ENCODE data around the gene DENND10. TPM values are rescaled to one million over a fixed set of nuclear protein-coding genes. Genes with fewer than 3 reads are reported as not detected.

DENND10 gene
- total RNA-seq, 1 donor from 2014 or later = 112 TPM

DNA sequence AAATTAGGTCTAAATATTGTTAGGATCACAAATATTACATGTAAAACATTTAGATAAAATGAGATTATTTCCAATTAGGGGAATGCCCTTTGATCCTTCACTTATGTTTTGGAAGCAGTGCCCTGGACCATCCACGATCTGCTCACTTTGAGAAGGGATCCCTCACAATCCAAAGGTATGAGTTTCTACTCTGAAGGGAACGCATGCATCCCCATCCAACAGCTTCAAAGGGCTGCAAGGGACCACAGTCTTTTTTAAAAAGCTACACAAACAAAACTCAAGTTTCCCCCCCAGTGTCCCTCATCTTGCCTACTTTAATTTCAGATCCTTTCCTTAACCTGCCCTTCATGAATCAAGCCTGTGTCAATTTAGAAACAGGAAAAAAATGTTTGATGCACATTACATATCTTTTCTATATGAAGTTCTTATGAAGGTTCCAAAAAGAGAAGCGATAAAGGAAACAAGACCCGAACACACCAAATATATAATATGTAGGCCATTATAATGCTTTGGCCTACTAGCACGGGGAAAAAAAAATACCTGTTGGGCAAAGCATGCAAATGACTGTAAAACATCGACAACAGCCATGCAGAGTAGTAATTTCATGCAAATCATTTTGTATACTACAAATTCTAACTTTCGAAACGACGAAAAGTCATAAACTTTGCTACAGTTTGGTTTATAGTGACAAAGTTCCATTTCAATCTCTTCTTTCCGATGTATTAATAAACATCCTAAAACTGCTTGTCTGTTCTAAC is 25.3 kb upstream of the DENND10 start:
- Histone ChIP-seq H3K4me2 (peak overlapping the region; percentile 78), H3K27me3 (no peaks in the 10 kb centered on the region), H3K4me1 (peaks cover 11% of the 10 kb centered on the region), H3K36me3 (peaks cover 1% of the 10 kb centered on the region), H4K20me1 (ENCODE audit: low read depth) (peaks cover 63% of the 10 kb centered on the region), H2AFZ (replicated peaks) (no peak overlapping the region), H3K4me3 (peak overlapping the region; percentile 81), H3K79me2 (ENCODE audit: low read depth) (peaks cover 83% of the 10 kb centered on the region), H3K9me3 (ENCODE audit: low read depth) (no peaks in the 10 kb centered on the region), H3K27ac (no peak overlapping the region), H3F3A (ENCODE audit: low read depth) (peaks cover 7% of the 10 kb centered on the region), H3K9ac (peak overlapping the region; percentile 99)
- Mint-ChIP-seq H3K9me3 (no peaks in the 10 kb centered on the region), H3K4me3 (peak overlapping the region; percentile 98), H3K27me3 (ENCODE audit: insufficient read depth, low read depth) (no peaks in the 10 kb centered on the region), H3K36me3 (peaks cover 15% of the 10 kb centered on the region), H3K4me1 (peaks cover 23% of the 10 kb centered on the region), H3K27ac (no peak overlapping the region)
- TF ChIP-seq EZH2 (IDR thresholded peaks at IDR 0.05) (no peak), EZH2phosphoT487 (IDR thresholded peaks at IDR 0.05) (no peak)
- TF ChIP-seq, protein P1, sequence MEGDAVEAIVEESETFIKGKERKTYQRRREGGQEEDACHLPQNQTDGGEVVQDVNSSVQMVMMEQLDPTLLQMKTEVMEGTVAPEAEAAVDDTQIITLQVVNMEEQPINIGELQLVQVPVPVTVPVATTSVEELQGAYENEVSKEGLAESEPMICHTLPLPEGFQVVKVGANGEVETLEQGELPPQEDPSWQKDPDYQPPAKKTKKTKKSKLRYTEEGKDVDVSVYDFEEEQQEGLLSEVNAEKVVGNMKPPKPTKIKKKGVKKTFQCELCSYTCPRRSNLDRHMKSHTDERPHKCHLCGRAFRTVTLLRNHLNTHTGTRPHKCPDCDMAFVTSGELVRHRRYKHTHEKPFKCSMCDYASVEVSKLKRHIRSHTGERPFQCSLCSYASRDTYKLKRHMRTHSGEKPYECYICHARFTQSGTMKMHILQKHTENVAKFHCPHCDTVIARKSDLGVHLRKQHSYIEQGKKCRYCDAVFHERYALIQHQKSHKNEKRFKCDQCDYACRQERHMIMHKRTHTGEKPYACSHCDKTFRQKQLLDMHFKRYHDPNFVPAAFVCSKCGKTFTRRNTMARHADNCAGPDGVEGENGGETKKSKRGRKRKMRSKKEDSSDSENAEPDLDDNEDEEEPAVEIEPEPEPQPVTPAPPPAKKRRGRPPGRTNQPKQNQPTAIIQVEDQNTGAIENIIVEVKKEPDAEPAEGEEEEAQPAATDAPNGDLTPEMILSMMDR (IDR thresholded peaks at IDR 0.05) = no peak
- DNase-seq (ENCODE audit: low spot score) = no peak

DNA sequence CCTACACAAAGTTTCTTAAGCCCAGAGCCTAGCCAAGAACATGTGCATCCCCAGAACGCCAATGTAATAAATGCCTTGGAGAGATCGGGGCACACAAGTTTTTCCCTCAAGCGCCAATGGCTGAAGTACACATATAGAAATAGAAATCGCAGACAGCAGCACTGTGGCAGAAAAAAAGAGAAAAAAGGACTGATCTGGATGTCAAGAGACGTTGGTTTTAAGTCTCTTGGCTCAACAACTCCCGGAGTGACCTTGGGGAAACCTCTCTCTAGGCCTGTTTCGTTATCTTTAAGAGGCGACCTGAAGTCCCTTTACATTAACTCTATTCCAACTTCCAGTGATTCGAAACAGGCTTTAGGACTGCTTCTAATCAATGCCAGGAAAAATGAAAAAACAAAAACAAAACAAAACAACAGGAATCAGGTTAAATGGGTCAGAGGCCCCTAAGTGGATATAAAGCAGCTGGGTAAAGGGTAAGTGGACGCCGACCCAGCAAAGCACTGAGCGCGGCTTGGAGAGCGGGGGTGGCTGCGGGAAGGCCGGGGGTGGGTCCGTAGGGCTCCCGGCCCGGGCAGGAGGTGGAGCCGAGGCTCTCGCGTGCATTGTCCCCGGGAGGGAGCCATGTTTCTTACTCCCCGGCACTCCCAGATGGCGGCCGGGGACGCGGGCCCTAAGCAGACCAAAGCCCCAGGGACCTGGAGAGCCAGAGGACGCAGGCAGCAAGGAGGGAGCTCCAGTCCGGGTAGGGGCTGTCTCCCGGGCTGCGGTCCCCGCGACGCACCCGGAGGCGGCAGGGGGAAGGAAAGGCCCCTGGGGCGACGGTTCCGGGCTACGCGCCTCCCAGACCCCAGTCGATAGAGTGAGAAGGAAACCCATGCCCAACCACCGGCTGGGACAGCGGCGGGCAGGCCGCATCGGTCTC is 24.1 kb upstream of the DENND10 start:
- no peaks in the 10 kb centered on the region for H3K36me3 ChIP-seq
- peak overlapping the region; percentile 90 for H3K27ac Mint-ChIP-seq
- peak overlapping the region; percentile 99 for H2AFZ ChIP-seq (replicated peaks)
- H3K27ac ChIP-seq = peak overlapping the region; percentile 70
- peaks cover 71% of the 10 kb centered on the region for H3K79me2 ChIP-seq (ENCODE audit: low read depth)
- peaks cover 14% of the 10 kb centered on the region for H3K36me3 Mint-ChIP-seq
- peaks cover 11% of the 10 kb centered on the region for H3K4me1 ChIP-seq
- H3F3A ChIP-seq (ENCODE audit: low read depth) = peaks cover 7% of the 10 kb centered on the region
- TF ChIP-seq, protein P1 (IDR thresholded peaks at IDR 0.05) = no peak
- TF ChIP-seq EZH2 (IDR thresholded peaks at IDR 0.05) (no peak), EZH2phosphoT487 (IDR thresholded peaks at IDR 0.05) (no peak)
- peak overlapping the region; percentile 98 for H3K4me3 Mint-ChIP-seq
- H3K27me3 ChIP-seq = no peaks in the 10 kb centered on the region
- DNase-seq (ENCODE audit: low spot score) = peak; percentile 78
- H4K20me1 ChIP-seq (ENCODE audit: low read depth) = peaks cover 51% of the 10 kb centered on the region
- H3K9me3 ChIP-seq (ENCODE audit: low read depth) = no peaks in the 10 kb centered on the region
- H3K27me3 Mint-ChIP-seq (ENCODE audit: insufficient read depth, low read depth) = no peaks in the 10 kb centered on the region
- H3K4me2 ChIP-seq = peak overlapping the region; percentile 78
- peak overlapping the region; percentile 99 for H3K9ac ChIP-seq
- no peaks in the 10 kb centered on the region for H3K9me3 Mint-ChIP-seq
- H3K4me3 ChIP-seq = peak overlapping the region; percentile 81
- peaks cover 23% of the 10 kb centered on the region for H3K4me1 Mint-ChIP-seq

DNA sequence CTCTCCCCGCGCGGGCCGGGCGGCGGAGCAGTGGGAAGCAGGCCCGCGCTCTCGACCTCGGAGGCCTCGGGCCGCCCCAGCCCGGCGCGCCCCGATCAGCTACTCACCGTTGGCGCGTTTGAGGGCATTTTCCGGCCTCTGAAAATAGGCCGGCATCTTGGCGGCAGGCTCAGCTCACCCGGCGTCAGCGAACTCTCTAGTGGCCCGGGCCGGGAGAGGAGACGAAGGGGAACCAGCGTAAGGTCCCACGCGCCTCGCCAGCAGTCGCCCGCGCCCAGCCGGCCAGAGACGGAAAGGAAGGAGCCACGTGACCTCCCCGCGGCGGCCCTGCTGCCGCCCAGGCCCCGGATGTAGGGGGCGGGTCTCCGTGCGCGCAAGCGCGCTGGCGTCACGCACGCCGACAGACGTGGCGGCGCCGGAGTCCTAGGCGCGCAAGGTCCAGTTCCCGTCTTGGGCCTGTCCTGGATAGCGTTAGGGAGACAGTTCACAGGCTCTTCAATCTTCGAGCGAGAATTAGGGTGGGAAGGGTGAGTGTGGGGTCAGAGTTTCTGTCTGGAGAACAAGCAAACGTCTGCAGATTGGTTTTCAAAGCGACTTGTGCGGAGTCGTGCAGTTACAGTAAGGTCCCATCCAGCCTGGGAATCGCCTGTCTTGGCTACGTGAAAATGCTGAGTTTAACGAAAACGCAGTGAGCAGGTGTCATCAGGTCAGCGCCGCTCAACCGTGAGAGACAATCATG is 23.2 kb upstream of the DENND10 start, which contains the start of gene EIF3A:
Gene EIF3A (minus strand): TSS at position 297 of the 739 bp plus-strand sequence. CDS start 141 bp downstream, at position 156.
- no peaks in the 10 kb centered on the region for H3K9me3 Mint-ChIP-seq
- Histone ChIP-seq H3K9ac (peak within 1 kb of the TSS; percentile 99), H3K4me2 (peak within 1 kb of the TSS; percentile 78), H3K4me1 (peaks cover 11% of the 10 kb centered on the region), H3K36me3 (no peaks in the 10 kb centered on the region), H3F3A (ENCODE audit: low read depth) (peaks cover 7% of the 10 kb centered on the region), H4K20me1 (ENCODE audit: low read depth) (peaks cover 44% of the 10 kb centered on the region), H3K9me3 (ENCODE audit: low read depth) (no peaks in the 10 kb centered on the region), H3K27ac (peak within 1 kb of the TSS; percentile 83), H3K79me2 (ENCODE audit: low read depth) (peaks cover 62% of the 10 kb centered on the region), H3K4me3 (peak within 1 kb of the TSS; percentile 81), H3K27me3 (no peaks in the 10 kb centered on the region), H2AFZ (replicated peaks) (peak within 1 kb of the TSS; percentile 99)
- peaks cover 4% of the 10 kb centered on the region for H3K27me3 Mint-ChIP-seq (ENCODE audit: insufficient read depth, low read depth)
- H3K4me1 Mint-ChIP-seq = peaks cover 26% of the 10 kb centered on the region
- H3K27ac Mint-ChIP-seq = peak within 1 kb of the TSS; percentile 98
- peak within 1 kb of the TSS; percentile 98 for H3K4me3 Mint-ChIP-seq
- TF ChIP-seq EZH2phosphoT487 (IDR thresholded peaks at IDR 0.05) = no peak
- TF ChIP-seq, protein P1 (IDR thresholded peaks at IDR 0.05) = no peak
- DNase-seq (ENCODE audit: low spot score) = peak; percentile 95
- peaks cover 11% of the 10 kb centered on the region for H3K36me3 Mint-ChIP-seq
